HCT116 (cell line): Measurements from ENCODE around the gene NCOA5. TPM values are rescaled to one million over a fixed set of nuclear protein-coding genes. Genes with fewer than 3 reads are reported as not detected.

Experiments
- ATAC-seq: fragments of 200-7000 bp; cut with Tn5 transposase; 2 replicates; pipeline ENCODE4 v1.9.1; 2020; ENCODE audit warnings: mild to moderate bottlenecking, moderate library complexity
- BruUV-seq: library from RNA; stranded (reverse); fragments of 400-500 nt; replicated peaks from 2 replicates; lab custom pipeline; 2021; lab: Mats Ljungman, UMichigan
- CTCF ChIA-PET: fragments of 300-600 bp; sonication (Branson Sonifier 250); formaldehyde crosslinking; loops from one replicate; lab custom pipeline; 2021; ENCODE audit warnings: antibody characterized with exemption; lab: Charles Lee
- POLR2A ChIA-PET: fragments of 300-600, 350-600 bp; sonication (Branson Sonifier 250); formaldehyde crosslinking; loops from one replicate; lab custom pipeline; 2021; ENCODE audit warnings: antibody characterized with exemption; lab: Charles Lee
- RAD21 ChIA-PET, 2 experiments: fragments of 300-600 bp; sonication (Branson Sonifier 250); formaldehyde crosslinking; loops; one replicate each; lab custom pipeline; 2023; ENCODE audit warnings: low total read pairs in 2 of 2; ENCODE audit not compliant: uncharacterized antibody in 2 of 2, unreplicated experiment in 2 of 2, low non-redundant PET in 1 of 2; lab: Charles Lee
- DNase-seq: peaks from one replicate; pipeline ENCODE4 v3.0.0-alpha.2; 2010; ENCODE audit warnings: low read depth, low spot score
- H2AFZ ChIP-seq: fragments of 200-600 bp; shearing (Covaris generic), sonication (generic); 2 replicates; pipeline ENCODE4 v1.6.1; 2017; ENCODE audit warnings: low read depth, mixed run types, mixed read lengths, antibody characterized with exemption, low read length; ENCODE audit not compliant: poor library complexity, severe bottlenecking
- H3K27ac ChIP-seq: 2 replicates; pipeline ENCODE4 v1.5.1; 2012; ENCODE audit warnings: low read depth, low read length
- H3K27me3 ChIP-seq: fragments of 200-600 bp; sonication (generic); 2 replicates; pipeline ENCODE4 v1.6.1; 2016; ENCODE audit warnings: mixed run types, low read length, mixed read lengths; ENCODE audit not compliant: insufficient read depth
- H3K36me3 ChIP-seq, 2 experiments: fragments of 200-500 bp in 1 of 2; fragments of 200-600 bp in 1 of 2; sonication (Bioruptor generic) in 1 of 2; sonication (generic) in 1 of 2; 2 replicates each; pipeline versions ENCODE4 v1.5.1 to v1.6.1; 2014 to 2016; ENCODE audit warnings: low read length in 2 of 2, inconsistent platforms in 1 of 2, mixed read lengths in 1 of 2, mixed run types in 1 of 2; ENCODE audit not compliant: insufficient read depth in 2 of 2, control insufficient read depth in 1 of 2
- H3K4me1 ChIP-seq, 2 experiments: fragments of 200-600 bp in 1 of 2; sonication (generic) in 1 of 2; 2 replicates each; pipeline versions ENCODE4 v1.5.1 to v1.6.1; 2012 to 2017; ENCODE audit warnings: low read length in 2 of 2, inconsistent platforms in 1 of 2, mild to moderate bottlenecking in 1 of 2, mixed read lengths in 1 of 2, mixed run types in 1 of 2, moderate library complexity in 1 of 2; ENCODE audit not compliant: insufficient read depth in 2 of 2, control insufficient read depth in 1 of 2
- H3K4me2 ChIP-seq: fragments of 200-600 bp; sonication (generic); 2 replicates; pipeline ENCODE4 v1.6.1; 2017; ENCODE audit warnings: mixed run types, low read length, mixed read lengths
- H3K4me3 ChIP-seq, 2 experiments: fragments of 200-600 bp in 1 of 2; sonication (generic) in 1 of 2; replicated peaks in 1 of 2; 2 replicates each; pipeline ENCODE4 v1.5.1; 2011 to 2016; ENCODE audit warnings: low read length in 2 of 2, control low read depth in 1 of 2, low read depth in 1 of 2, mild to moderate bottlenecking in 1 of 2, mixed read lengths in 1 of 2, mixed run types in 1 of 2
- H3K79me2 ChIP-seq: fragments of 200-600 bp; sonication (generic); 2 replicates; pipeline ENCODE4 v1.6.1; 2017; ENCODE audit warnings: mild to moderate bottlenecking, mixed run types, low read length, moderate library complexity, mixed read lengths; ENCODE audit not compliant: insufficient read depth
- H3K9ac ChIP-seq: fragments of 200-600 bp; sonication (generic); 2 replicates; pipeline ENCODE4 v1.6.1; 2016; ENCODE audit warnings: low read length, mixed read lengths
- H3K9me2 ChIP-seq: fragments of 200-600 bp; sonication (generic), shearing (Covaris generic); 2 replicates; pipeline ENCODE4 v1.6.1; 2017; ENCODE audit warnings: mixed run types, mild to moderate bottlenecking, moderate library complexity; ENCODE audit not compliant: insufficient read depth
- H3K9me3 ChIP-seq, 2 experiments: fragments of 200-500 bp in 1 of 2; fragments of 200-600 bp in 1 of 2; sonication (Bioruptor generic) in 1 of 2; sonication (generic) in 1 of 2; 2 replicates each; pipeline ENCODE4 v1.6.1; 2014 to 2017; ENCODE audit warnings: low read length in 2 of 2, mixed read lengths in 2 of 2, inconsistent platforms in 1 of 2, low read depth in 1 of 2, mild to moderate bottlenecking in 1 of 2, mixed run types in 1 of 2, moderate library complexity in 1 of 2; ENCODE audit not compliant: control insufficient read depth in 1 of 2, insufficient read depth in 1 of 2
- H4K20me1 ChIP-seq: fragments of 200-600 bp; sonication (generic), shearing (Covaris generic); 2 replicates; pipeline ENCODE4 v1.6.1; 2017; ENCODE audit warnings: mixed run types, mild to moderate bottlenecking, moderate library complexity; ENCODE audit not compliant: insufficient read depth
- CEBPB ChIP-seq: IDR thresholded peaks from 2 replicates; pipeline ENCODE4 v1.6.1; 2012; ENCODE audit warnings: low read depth
- ELF1 ChIP-seq: IDR thresholded peaks from 2 replicates; pipeline ENCODE4 v1.6.1; 2012; ENCODE audit warnings: low read depth, borderline replicate concordance
- EZH2phosphoT487 ChIP-seq: fragments of 200-600 bp; IDR thresholded peaks from 2 replicates; pipeline ENCODE4 v1.6.1; 2018; ENCODE audit warnings: antibody characterized with exemption, borderline replicate concordance
- SRF ChIP-seq: IDR thresholded peaks from 2 replicates; pipeline ENCODE4 v1.6.1; 2012; ENCODE audit warnings: low read depth
- YY1 ChIP-seq: IDR thresholded peaks from 2 replicates; pipeline ENCODE4 v1.6.1; 2011; ENCODE audit warnings: low read length, low read depth, moderate library complexity, mild to moderate bottlenecking; ENCODE audit not compliant: insufficient replicate concordance; ENCODE audit errors: extremely low read depth
- ZFX ChIP-seq: fragments of 450-650 bp; IDR thresholded peaks from 2 replicates; pipeline ENCODE4 v1.6.1; 2017
- intact Hi-C: fragments of 100-400 bp; cut with micrococcal nuclease; formaldehyde crosslinking; loops from 2 replicates; pipeline ENCODE4 v1.10.0; 2022
- total RNA-seq: library from RNA; stranded (reverse); gene quantifications from one replicate; pipeline ENCODE4 v1.2.1, GENCODE V29; 2021; ENCODE audit not compliant: unreplicated experiment
- TF ChIP-seq, protein P1 (sequence below): IDR thresholded peaks from 2 replicates; pipeline ENCODE4 v1.6.1; 2011; ENCODE audit warnings: mild to moderate bottlenecking, low read length, moderate library complexity; ENCODE audit not compliant: insufficient replicate concordance; ENCODE audit errors: extremely low read depth
- TF ChIP-seq, protein P2 (sequence below): IDR thresholded peaks from 2 replicates; pipeline ENCODE4 v1.6.1; 2012; ENCODE audit warnings: low read depth
- TF ChIP-seq, protein P3 (sequence below): IDR thresholded peaks from 2 replicates; pipeline ENCODE4 v1.6.1; 2012
- TF ChIP-seq, protein P4 (sequence below), 3 experiments: fragments of 200-600 bp in 1 of 3; sonication (generic) in 1 of 3; IDR thresholded peaks in 2 of 3; conservative IDR thresholded peaks in 1 of 3; 2 replicates each; pipeline ENCODE4 v1.5.1; 2012 to 2017; ENCODE audit warnings: low read depth in 2 of 3, low read length in 2 of 3, antibody characterized with exemption in 1 of 3, borderline replicate concordance in 1 of 3, control low read depth in 1 of 3, mild to moderate bottlenecking in 1 of 3, mixed read lengths in 1 of 3, mixed run types in 1 of 3, moderate library complexity in 1 of 3; ENCODE audit not compliant: insufficient read depth in 1 of 3

The NCOA5 gene
- total RNA-seq, 1 experiment from 2014 or later, result 31.6 TPM

DNA sequence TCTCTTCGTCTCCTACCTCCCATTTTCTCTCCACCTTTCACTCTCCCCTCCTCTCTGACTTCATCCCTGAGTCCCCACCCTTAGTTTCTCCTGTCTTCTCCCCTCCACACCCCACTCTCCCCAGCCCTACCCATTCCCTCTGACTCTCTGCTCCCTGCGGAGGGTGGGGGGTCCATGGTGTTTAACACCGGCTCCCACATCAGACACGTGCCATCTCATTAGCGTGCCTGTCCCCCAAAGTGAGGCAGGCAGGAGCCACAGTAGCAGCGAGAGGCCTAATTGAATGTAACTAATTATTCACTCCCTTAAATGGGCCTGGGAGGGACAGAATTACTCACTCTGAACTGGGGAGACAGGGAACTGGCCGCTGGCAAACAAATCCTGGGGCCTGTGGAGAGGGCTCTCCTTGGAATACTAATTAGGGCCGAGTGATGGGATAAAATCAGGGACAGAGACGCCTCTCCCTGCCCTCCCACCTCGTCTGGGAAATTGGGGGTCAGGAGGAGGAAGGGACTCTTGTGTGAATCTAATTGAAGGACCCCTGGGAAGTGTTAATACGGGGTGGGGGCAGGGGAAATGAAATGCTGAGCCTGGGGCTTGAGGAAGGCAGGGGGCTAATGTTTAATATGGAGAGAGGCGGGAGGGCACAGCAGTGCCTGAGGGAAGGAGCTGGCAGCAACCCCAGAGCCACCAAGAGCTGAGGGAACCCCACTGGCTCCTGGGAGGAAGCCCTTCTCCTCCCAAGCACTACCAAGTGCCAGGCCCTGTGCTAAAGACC lies 46.3 kb upstream of the NCOA5 start:
- Histone ChIP-seq H3K36me3 (no peaks in the 10 kb centered on the region), H3K4me3 (no peak overlapping the region), H3K9ac (no peak overlapping the region), H4K20me1 (no peaks in the 10 kb centered on the region), H3K27ac (no peak overlapping the region), H3K27me3 (peaks cover 20% of the 10 kb centered on the region; the same call in 1 of the 2 replicates), H3K9me3 (no peaks in the 10 kb centered on the region), H2AFZ (no peak overlapping the region), H3K4me2 (no peak overlapping the region), H3K4me1 (no peaks in the 10 kb centered on the region), H3K9me2 (no peaks in the 10 kb centered on the region), H3K79me2 (no peaks in the 10 kb centered on the region)
- TF ChIP-seq, protein P1, sequence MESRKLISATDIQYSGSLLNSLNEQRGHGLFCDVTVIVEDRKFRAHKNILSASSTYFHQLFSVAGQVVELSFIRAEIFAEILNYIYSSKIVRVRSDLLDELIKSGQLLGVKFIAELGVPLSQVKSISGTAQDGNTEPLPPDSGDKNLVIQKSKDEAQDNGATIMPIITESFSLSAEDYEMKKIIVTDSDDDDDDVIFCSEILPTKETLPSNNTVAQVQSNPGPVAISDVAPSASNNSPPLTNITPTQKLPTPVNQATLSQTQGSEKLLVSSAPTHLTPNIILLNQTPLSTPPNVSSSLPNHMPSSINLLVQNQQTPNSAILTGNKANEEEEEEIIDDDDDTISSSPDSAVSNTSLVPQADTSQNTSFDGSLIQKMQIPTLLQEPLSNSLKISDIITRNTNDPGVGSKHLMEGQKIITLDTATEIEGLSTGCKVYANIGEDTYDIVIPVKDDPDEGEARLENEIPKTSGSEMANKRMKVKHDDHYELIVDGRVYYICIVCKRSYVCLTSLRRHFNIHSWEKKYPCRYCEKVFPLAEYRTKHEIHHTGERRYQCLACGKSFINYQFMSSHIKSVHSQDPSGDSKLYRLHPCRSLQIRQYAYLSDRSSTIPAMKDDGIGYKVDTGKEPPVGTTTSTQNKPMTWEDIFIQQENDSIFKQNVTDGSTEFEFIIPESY, result no peak
- TF ChIP-seq EZH2phosphoT487 (no peak), ZFX (no peak), CEBPB (no peak), ELF1 (no peak), SRF (no peak), YY1 (no peak)
- TF ChIP-seq, protein P2, sequence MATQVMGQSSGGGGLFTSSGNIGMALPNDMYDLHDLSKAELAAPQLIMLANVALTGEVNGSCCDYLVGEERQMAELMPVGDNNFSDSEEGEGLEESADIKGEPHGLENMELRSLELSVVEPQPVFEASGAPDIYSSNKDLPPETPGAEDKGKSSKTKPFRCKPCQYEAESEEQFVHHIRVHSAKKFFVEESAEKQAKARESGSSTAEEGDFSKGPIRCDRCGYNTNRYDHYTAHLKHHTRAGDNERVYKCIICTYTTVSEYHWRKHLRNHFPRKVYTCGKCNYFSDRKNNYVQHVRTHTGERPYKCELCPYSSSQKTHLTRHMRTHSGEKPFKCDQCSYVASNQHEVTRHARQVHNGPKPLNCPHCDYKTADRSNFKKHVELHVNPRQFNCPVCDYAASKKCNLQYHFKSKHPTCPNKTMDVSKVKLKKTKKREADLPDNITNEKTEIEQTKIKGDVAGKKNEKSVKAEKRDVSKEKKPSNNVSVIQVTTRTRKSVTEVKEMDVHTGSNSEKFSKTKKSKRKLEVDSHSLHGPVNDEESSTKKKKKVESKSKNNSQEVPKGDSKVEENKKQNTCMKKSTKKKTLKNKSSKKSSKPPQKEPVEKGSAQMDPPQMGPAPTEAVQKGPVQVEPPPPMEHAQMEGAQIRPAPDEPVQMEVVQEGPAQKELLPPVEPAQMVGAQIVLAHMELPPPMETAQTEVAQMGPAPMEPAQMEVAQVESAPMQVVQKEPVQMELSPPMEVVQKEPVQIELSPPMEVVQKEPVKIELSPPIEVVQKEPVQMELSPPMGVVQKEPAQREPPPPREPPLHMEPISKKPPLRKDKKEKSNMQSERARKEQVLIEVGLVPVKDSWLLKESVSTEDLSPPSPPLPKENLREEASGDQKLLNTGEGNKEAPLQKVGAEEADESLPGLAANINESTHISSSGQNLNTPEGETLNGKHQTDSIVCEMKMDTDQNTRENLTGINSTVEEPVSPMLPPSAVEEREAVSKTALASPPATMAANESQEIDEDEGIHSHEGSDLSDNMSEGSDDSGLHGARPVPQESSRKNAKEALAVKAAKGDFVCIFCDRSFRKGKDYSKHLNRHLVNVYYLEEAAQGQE, result no peak
- TF ChIP-seq, protein P3, sequence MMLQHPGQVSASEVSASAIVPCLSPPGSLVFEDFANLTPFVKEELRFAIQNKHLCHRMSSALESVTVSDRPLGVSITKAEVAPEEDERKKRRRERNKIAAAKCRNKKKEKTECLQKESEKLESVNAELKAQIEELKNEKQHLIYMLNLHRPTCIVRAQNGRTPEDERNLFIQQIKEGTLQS, result no peak
- TF ChIP-seq, protein P4, sequence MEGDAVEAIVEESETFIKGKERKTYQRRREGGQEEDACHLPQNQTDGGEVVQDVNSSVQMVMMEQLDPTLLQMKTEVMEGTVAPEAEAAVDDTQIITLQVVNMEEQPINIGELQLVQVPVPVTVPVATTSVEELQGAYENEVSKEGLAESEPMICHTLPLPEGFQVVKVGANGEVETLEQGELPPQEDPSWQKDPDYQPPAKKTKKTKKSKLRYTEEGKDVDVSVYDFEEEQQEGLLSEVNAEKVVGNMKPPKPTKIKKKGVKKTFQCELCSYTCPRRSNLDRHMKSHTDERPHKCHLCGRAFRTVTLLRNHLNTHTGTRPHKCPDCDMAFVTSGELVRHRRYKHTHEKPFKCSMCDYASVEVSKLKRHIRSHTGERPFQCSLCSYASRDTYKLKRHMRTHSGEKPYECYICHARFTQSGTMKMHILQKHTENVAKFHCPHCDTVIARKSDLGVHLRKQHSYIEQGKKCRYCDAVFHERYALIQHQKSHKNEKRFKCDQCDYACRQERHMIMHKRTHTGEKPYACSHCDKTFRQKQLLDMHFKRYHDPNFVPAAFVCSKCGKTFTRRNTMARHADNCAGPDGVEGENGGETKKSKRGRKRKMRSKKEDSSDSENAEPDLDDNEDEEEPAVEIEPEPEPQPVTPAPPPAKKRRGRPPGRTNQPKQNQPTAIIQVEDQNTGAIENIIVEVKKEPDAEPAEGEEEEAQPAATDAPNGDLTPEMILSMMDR (IDR thresholded peaks at IDR 0.05 in 2 of 3, conservative IDR thresholded peaks at IDR 0.05 in 1 of 3; ENCODE audit: borderline replicate concordance in 1 of 3, insufficient read depth in 1 of 3, low read depth in 2 of 3, low read length in 2 of 3), result no peak
- BruUV-seq, result no TSS peak
- intact Hi-C loops, result no loop called here
- ChIA-PET CTCF (no interaction called here), RAD21 (no interaction called here), POLR2A (no interaction called here)
- DNase-seq, result no peak
- no peak for ATAC-seq
